AG08395 (cell line): ENCODE results near the gene CACNB1.

Experiments used
- DNase-seq: peaks from one replicate; pipeline ENCODE4 v3.0.0; 2012; ENCODE audit warnings: mixed read lengths, low spot score

The CACNB1 gene

GRCh38 chr17:39200957-39201510 is 3.6 kb upstream of the CACNB1 start:
- no peak for DNase-seq

- DNase-seq: peak; percentile 90
These were observed 2.8 kb upstream of the CACNB1 start, which contains the start of gene RPL19 for GRCh38 chr17:39200070-39200879. TSS of gene RPL19 (plus strand) at chr17:39200283. CDS start at chr17:39200345, 62 bp downstream.

DNA sequence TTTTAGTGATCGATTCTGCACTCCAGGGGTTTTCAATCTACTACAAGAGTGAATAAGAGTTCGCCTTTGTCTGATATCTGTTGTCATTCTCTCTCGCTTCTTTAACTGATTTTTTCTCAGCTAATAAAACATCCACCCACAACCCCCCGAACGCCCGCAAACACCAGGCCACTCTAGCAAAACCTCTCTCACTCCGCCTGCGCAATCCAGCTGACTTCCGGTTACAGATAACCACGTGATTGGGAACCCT is 2.3 kb upstream of the CACNB1 start:
- DNase-seq: peak; percentile 98

DNA sequence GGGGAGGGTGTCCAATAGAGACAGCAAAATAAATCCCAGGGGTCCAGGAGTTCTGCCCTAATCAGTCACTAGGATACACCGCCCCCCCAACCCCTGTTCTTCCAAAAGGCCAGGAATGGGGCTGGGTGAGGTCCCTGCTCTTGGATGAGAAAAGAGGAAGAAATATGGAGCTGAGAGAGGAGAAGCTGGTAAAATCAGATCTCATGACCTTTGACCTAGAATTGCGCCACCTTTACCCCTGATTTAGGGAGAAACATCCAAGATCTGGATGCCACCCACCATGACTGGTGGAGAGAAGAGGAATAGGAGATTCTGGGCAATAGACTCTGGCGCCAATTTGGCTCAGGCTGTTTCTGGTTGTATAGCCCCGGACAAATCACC is 707 bp upstream of the CACNB1 start:
- no peak for DNase-seq

GRCh38 chr17:39196808-39197291 is 619 bp downstream of the CACNB1 start:
- peak; percentile 57 for DNase-seq

GRCh38 chr17:39196241-39196807 is 1.1 kb downstream of the CACNB1 start:
- peak; percentile 31 for DNase-seq

- DNase-seq: no peak
These were observed 1.8 kb downstream of the CACNB1 start for GRCh38 chr17:39195568-39196160.

DNA sequence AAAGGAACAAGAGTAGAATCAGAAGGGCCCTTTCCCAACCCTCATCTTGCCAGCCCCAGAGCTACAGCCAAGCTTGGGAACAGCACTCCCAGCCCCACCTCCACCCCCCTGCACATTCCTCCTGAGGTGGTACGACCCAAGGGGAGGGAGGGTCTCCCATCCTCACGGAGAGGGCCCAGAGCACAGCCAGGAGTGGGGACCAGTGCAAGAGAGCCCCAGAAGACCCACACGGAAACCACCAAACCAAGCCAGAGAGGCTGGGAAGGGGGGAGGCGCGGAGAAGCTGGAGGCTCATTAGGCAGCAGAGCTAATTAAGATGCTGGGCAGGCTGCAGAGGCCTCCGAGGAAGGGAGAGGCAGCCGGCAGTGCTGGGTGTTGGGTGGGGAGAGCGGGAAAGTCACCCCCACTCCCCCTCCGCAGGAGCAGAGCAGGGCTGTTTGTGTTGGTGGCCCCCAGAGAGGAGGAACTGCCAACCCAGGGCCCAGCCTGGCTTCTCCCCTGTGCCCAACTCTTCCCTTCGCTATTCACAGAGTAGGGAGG is 2.4 kb downstream of the CACNB1 start:
- DNase-seq: no peak

DNA sequence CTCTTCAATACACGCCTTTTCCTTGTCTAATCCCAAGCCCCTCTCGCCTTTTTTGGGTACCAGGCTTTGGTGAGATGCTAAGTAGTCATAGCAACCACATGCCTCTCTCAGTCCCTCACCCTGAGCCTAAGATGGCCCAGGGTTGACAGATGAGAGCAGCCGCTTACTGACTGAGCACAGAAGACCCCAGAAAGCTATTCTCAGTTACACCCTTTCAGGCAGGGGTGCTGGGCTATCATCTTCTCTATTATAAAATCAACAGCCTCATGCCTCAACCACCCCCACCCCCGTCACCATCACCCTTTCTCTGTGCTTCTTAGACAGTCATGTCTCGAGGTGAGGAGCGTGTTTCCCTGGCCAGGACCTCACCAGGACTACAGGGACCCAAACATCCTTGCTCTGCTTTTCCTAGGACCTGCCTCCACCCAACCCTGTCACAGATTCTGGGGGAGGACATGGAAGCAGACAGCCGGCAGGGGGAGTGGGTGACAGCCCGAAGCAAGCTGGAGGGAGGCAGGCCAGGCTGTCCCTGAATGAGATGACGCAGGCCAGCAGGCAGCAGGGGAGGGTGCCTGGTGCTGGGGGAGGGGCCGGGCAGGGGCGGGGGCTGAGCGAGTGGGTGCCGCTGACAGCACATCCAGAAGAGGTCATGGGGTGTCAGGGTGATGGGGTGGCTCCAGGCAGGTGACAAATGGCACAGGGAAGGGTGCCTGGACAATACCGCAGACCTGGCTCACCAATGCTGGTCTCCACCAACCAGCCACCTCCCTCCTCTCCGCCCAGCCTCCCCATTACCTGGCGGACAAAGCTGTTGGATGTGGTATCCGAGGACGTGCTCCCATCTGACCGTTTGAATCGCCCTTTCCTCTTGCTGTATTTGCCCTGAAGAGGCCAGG is 3.1 kb downstream of the CACNB1 start:
- DNase-seq: peak; percentile 85

- no peak for DNase-seq
These were observed 4.1 kb downstream of the CACNB1 start for GRCh38 chr17:39193346-39193745.

GRCh38 chr17:39192901-39193300 is 4.6 kb downstream of the CACNB1 start:
- no peak for DNase-seq

- DNase-seq: no peak
These were observed 5.5 kb downstream of the CACNB1 start for GRCh38 chr17:39191750-39192510.

DNA sequence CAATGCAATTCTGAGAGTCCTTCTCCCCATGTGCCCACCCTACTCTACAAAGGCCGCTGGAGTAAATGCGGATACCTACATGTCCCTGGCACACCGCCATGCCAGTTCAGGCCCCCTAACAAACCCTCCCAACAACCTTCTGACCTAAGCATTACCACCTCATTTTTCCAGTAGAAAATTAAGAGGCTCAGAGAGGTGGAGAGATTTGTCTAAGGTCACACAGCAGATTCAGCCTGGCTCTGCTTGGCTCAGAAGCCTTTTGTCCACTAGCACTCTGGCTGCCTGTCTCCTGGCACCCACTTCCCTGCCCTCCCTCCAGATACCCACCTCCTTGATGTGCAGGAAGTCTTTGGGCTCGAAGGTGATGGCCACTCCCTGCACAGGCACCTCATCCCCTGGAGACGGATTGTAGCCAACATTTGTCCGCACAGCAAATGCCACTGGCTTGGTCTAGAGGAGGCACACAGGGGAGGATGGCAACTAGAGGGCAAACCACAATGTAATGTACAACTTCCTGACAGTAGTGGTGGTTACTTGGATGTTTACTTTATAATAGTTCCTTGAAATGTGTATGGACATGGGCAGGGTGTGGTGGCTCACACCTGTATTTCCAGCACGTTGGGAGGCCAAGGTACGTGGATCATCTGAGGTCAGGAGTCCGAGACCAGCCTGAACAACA is 10.2 kb downstream of the CACNB1 start:
- no peak for DNase-seq

DNA sequence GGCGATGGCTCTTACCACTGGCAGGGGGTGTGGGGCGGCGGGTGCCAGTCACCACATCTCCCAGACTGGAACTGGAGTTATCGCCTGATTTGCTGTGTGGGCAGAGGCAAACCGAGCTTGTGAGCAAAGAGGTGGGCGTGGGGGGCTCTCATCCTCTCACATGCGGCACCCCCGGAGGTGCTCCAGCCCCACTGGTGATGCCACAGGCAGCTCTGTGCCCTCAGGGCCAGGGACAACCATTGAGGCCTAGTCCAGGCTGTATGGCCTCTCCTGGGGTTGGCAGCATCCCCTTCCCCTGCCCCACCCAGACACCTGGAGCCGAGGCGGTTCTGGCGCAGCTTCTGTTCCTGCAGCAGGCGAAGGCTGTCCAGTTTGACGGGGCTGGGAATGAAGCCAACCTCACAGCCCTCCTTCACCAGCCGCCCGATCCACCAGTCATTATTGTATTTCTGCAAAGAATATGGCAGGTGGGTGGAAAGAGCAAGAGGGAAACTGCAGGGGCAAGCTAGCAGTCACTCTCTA is 10.9 kb downstream of the CACNB1 start:
- no peak for DNase-seq

GRCh38 chr17:39183720-39184119 is 13.7 kb downstream of the CACNB1 start:
- DNase-seq: no peak

DNA sequence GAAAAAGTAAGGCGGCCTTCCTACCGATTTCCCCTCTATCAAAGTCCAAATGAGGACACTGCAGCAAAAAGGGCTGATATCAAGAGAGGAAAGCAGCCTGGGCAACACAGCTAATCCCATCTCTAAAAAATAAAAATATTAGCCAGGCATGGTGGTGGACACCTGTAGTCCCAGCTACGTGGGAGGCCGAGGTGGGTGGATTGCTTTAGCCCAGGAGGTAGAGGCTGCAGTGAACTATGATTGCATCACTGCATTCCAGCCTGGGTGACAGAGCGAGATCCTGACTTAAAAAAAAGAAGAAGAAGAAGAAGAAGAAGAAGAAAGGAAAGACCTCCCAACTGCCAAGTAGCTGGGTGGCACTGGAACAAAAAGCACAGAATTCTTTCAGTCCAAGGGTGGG is 14.4 kb downstream of the CACNB1 start:
- DNase-seq: no peak

- no peak for DNase-seq
These were observed 16.2 kb downstream of the CACNB1 start for GRCh38 chr17:39181303-39181702.

- peak; percentile 60 for DNase-seq
These were observed 18.9 kb downstream of the CACNB1 start for GRCh38 chr17:39178536-39178935.

- no peak for DNase-seq
These were observed 20.2 kb downstream of the CACNB1 start for GRCh38 chr17:39177256-39177655.

GRCh38 chr17:39175695-39176093 is 21.8 kb downstream of the CACNB1 start:
- DNase-seq: no peak
